T-cell (primary cell): Measurements from ENCODE around the gene SFT2D1. TPM values are rescaled to one million over a fixed set of nuclear protein-coding genes. Genes with fewer than 3 reads are reported as not detected.

Experiments
- ATAC-seq, 4 experiments: fragments of 200-7000 bp in 3 of 4; fragments of 150-1000 bp in 1 of 4; cut with Tn5 transposase; replicated peaks in 1 of 4; 1 replicate in 3 of 4; 2 replicates in 1 of 4; pipeline ENCODE4 v1.10.0; 2021; ENCODE audit warnings: moderate library complexity in 3 of 4, mild to moderate bottlenecking in 2 of 4, moderate number of reproducible peaks in 1 of 4
- CTCF ChIA-PET, 2 donors: fragments of 300-600 bp; sonication (Branson Sonifier 250); formaldehyde crosslinking; loops; one replicate each; lab custom pipeline; 2022; ENCODE audit warnings: antibody characterized with exemption in 2 of 2; lab: Charles Lee
- POLR2A ChIA-PET, 2 donors: fragments of 300-600 bp; sonication (Branson Sonifier 250); formaldehyde crosslinking; loops; one replicate each; lab custom pipeline; 2022; ENCODE audit warnings: antibody characterized with exemption in 2 of 2; lab: Charles Lee
- DNase-seq, 35 experiments: peaks; one replicate each; pipeline versions ENCODE4 v3.0.0 to v3.0.0-alpha.2; 2013 to 2023
- H3K27ac ChIP-seq: one replicate; pipeline ENCODE4 v1.5.1; 2013; ENCODE audit warnings: low read length
- H3K27me3 ChIP-seq, 2 experiments: replicated peaks in 1 of 2; 1 replicate in 1 of 2; 2 replicates in 1 of 2; pipeline versions ENCODE4 v1.6.1 to v1.7.0; 2013; ENCODE audit warnings: low read length in 1 of 2, mixed read lengths in 1 of 2; ENCODE audit not compliant: control insufficient read depth in 2 of 2, insufficient read depth in 2 of 2; ENCODE audit errors: extremely low read depth in 1 of 2
- H3K36me3 ChIP-seq, 2 donors: 1 replicate in 1 of 2; 2 replicates in 1 of 2; pipeline versions ENCODE4 v1.6.1 to v1.7.0; 2013; ENCODE audit warnings: low read length in 1 of 2; ENCODE audit not compliant: control insufficient read depth in 2 of 2, insufficient read depth in 1 of 2; ENCODE audit errors: extremely low read depth in 1 of 2
- H3K4me1 ChIP-seq, 2 experiments: 1 replicate in 1 of 2; 2 replicates in 1 of 2; pipeline versions ENCODE4 v1.6.1 to v1.7.0; 2013; ENCODE audit warnings: low read length in 2 of 2, mixed read lengths in 1 of 2; ENCODE audit not compliant: insufficient read depth in 2 of 2, control insufficient read depth in 1 of 2; ENCODE audit errors: extremely low read depth in 1 of 2
- H3K4me3 ChIP-seq, 2 donors: 1 replicate in 1 of 2; 2 replicates in 1 of 2; pipeline versions ENCODE4 v1.5.1 to v1.7.0; 2013; ENCODE audit warnings: mild to moderate bottlenecking in 2 of 2, low read length in 1 of 2, moderate library complexity in 1 of 2; ENCODE audit not compliant: control insufficient read depth in 1 of 2; ENCODE audit errors: extremely low read depth in 1 of 2
- H3K9me3 ChIP-seq: 2 replicates; pipeline ENCODE4 v1.7.0; 2013
- H3K27ac Mint-ChIP-seq, 2 donors: one replicate each; pipeline ENCODE4 v1.8.0; 2020 to 2021; ENCODE audit warnings: mild to moderate bottlenecking in 2 of 2, mixed read lengths in 2 of 2
- H3K27me3 Mint-ChIP-seq, 2 donors: one replicate each; pipeline ENCODE4 v1.8.0; 2021 to 2022; ENCODE audit warnings: mixed read lengths in 2 of 2
- H3K36me3 Mint-ChIP-seq: one replicate; pipeline ENCODE4 v1.8.0; 2021; ENCODE audit warnings: mixed read lengths
- H3K4me1 Mint-ChIP-seq, 3 donors: one replicate each; pipeline ENCODE4 v1.8.0; 2020 to 2022; ENCODE audit warnings: mixed read lengths in 3 of 3, mild to moderate bottlenecking in 1 of 3
- H3K4me3 Mint-ChIP-seq, 3 donors: one replicate each; pipeline ENCODE4 v1.8.0; 2020 to 2022; ENCODE audit warnings: mild to moderate bottlenecking in 3 of 3, mixed read lengths in 3 of 3, moderate library complexity in 3 of 3
- H3K9me3 Mint-ChIP-seq, 3 donors: one replicate each; pipeline ENCODE4 v1.8.0; 2020 to 2022; ENCODE audit warnings: mixed read lengths in 3 of 3
- WGBS: methylation state at CpG from one replicate; pipeline ENCODE4 v1.1.5; 2013; ENCODE audit warnings: missing lambda C conversion rate; ENCODE audit not compliant: insufficient coverage; 5-methylcytosine and 5-hydroxymethylcytosine counted together
- total RNA-seq, 35 experiments: library from RNA in 6 of 35; stranded (reverse) in 6 of 35; fragments of 120-200 nt in 1 of 35; gene quantifications; one replicate each; pipeline versions ENCODE4 v1.2.1 to v1.2.4 and lab custom pipeline; 2013 to 2026

The SFT2D1 gene
- total RNA-seq, 5 donors from 2014 or later (not counting 1 experiment from before 2014, with no cell fraction given), result 13.8 to 32.0 (median 24.6) TPM

DNA sequence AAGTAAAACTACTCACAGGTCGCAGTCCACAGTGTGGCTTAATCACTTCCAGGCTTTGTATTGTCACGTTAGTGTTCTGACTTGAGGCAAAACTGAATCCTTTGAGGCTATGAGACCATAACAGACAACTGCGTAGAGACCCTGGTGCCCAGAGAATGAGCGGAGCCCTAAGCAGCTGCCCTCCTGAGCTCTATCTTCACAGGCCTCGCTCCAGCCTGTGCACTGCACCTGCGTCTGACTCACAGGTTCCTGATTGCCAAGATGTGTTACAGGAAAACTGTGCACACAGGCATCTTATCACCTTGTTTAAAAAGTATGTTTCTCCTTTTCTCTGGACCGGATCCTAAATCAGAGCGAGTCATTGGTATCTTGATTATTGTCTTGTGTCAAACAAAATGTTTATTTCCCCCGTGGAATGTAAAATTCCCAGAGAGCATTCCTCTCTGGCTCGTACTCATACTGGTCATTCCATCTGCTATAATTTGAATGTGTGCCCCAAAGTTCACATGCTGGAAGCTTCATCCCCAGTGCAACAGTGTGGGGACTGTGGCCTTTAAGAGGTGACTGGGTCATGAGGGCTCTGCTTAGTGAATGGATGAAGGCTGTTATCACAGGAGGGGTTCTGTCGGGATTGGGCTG lies 59.8 kb downstream of the SFT2D1 start:
- H3K27ac ChIP-seq, result no peak overlapping the region
- H3K27me3 Mint-ChIP-seq, result peaks cover 6 to 9% of the 10 kb centered on the region in 2 donors
- DNase-seq (no peak), ATAC-seq (no peak)
- ChIA-PET POLR2A (no interaction called here), CTCF (interaction anchor here (0.5 to 0.6 kb wide), 2 partner anchors 29 to 52 kb away, joined by 4 read pairs; no protein-coding TSS in a partner anchor)
- no peak overlapping the region for H3K4me3 Mint-ChIP-seq
- H3K27ac Mint-ChIP-seq, result no peak overlapping the region
- H3K4me1 Mint-ChIP-seq, result peaks cover 0 to 4% (median 0%) of the 10 kb centered on the region in 3 donors
- H3K9me3 Mint-ChIP-seq, result no peaks in the 10 kb centered on the region
- H3K4me1 ChIP-seq, result no peaks in the 10 kb centered on the region
- H3K9me3 ChIP-seq, result no peaks in the 10 kb centered on the region
- H3K27me3 ChIP-seq, result peaks cover 0 to 25% of the 10 kb centered on the region in 2 experiments
- no peak overlapping the region for H3K4me3 ChIP-seq
- H3K36me3 Mint-ChIP-seq, result no peaks in the 10 kb centered on the region
- no peaks in the 10 kb centered on the region for H3K36me3 ChIP-seq
- 80% methylated on average over 5 of the region's 11 CpGs for WGBS

DNA sequence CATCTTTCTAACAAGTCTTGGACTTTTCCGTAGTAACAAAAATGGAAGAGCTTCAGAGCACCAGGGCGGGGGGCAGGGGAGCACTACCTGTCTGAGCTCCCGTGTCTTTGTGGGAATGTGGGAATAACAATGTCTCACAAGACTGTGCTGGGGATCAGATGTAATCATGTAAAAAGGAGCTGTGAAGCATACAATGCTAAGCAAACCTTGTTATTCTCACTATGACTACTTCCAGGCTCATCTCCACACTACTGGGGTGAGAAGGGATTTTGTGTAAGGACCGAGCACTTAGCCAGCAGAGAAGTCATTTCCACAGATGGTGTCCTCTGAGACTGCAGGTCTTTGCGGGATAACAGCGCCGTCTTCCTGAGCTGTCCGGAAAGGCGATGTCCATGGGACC lies 61.2 kb downstream of the SFT2D1 start:
- Histone ChIP-seq H3K4me1 (no peaks in the 10 kb centered on the region), H3K4me3 (no peak overlapping the region), H3K9me3 (no peaks in the 10 kb centered on the region), H3K27me3 (peaks cover 0 to 20% of the 10 kb centered on the region in 2 experiments), H3K27ac (no peak overlapping the region), H3K36me3 (no peaks in the 10 kb centered on the region)
- H3K27me3 Mint-ChIP-seq, result peaks cover 6 to 9% of the 10 kb centered on the region in 2 donors
- peaks cover 0 to under 1% (median 0%) of the 10 kb centered on the region in 3 donors for H3K4me1 Mint-ChIP-seq
- WGBS, result 96% methylated on average over 6 of the region's 9 CpGs
- H3K27ac Mint-ChIP-seq, result no peak overlapping the region
- no peaks in the 10 kb centered on the region for H3K36me3 Mint-ChIP-seq
- no peak for ATAC-seq
- DNase-seq, result no peak
- CTCF ChIA-PET, result interaction anchor here (0.7 to 2.9 kb wide), 3 partner anchors 11 to 120 kb away, joined by 3 to 12 read pairs (median 6); no protein-coding TSS in a partner anchor
- no peak overlapping the region for H3K4me3 Mint-ChIP-seq
- POLR2A ChIA-PET, result no interaction called here
- H3K9me3 Mint-ChIP-seq, result no peaks in the 10 kb centered on the region

DNA sequence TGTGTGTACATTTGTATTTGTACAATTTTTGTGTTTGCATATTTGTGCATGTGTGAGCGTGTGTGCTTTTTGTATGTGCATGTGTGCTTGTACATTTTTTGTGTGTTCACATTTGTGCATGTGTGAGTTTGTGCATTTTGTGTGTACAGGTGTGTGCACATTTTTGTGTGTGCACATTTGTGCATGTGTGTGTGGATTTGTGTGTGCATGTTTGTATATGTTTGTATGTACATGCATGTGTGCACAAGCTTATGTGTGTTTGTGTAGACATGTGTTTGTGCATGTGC lies 63.0 kb downstream of the SFT2D1 start:
- 100% methylated on average over 1 of the region's 1 CpG for WGBS
- no peak overlapping the region for H3K4me3 ChIP-seq
- H3K27ac Mint-ChIP-seq, result no peak overlapping the region
- ChIA-PET POLR2A (no interaction called here), CTCF (interaction anchor here in 1 of 2 donors (0.6 to 2.9 kb wide), 3 partner anchors 38 to 122 kb away, joined by 3 to 12 read pairs (median 5); no protein-coding TSS in a partner anchor)
- H3K9me3 Mint-ChIP-seq, result no peaks in the 10 kb centered on the region
- H3K36me3 Mint-ChIP-seq, result no peaks in the 10 kb centered on the region
- H3K27me3 Mint-ChIP-seq, result peaks cover 6 to 7% of the 10 kb centered on the region in 2 donors
- peaks cover 0 to 4% of the 10 kb centered on the region in 2 experiments for H3K4me1 ChIP-seq
- H3K4me1 Mint-ChIP-seq, result peaks cover 0 to 8% (median 2%) of the 10 kb centered on the region in 3 donors
- DNase-seq (no peak), ATAC-seq (no peak)
- H3K36me3 ChIP-seq, result no peaks in the 10 kb centered on the region
- H3K9me3 ChIP-seq, result no peaks in the 10 kb centered on the region
- H3K27ac ChIP-seq, result no peak overlapping the region
- H3K4me3 Mint-ChIP-seq, result no peak overlapping the region
- peaks cover 0 to 23% of the 10 kb centered on the region in 2 experiments for H3K27me3 ChIP-seq

DNA sequence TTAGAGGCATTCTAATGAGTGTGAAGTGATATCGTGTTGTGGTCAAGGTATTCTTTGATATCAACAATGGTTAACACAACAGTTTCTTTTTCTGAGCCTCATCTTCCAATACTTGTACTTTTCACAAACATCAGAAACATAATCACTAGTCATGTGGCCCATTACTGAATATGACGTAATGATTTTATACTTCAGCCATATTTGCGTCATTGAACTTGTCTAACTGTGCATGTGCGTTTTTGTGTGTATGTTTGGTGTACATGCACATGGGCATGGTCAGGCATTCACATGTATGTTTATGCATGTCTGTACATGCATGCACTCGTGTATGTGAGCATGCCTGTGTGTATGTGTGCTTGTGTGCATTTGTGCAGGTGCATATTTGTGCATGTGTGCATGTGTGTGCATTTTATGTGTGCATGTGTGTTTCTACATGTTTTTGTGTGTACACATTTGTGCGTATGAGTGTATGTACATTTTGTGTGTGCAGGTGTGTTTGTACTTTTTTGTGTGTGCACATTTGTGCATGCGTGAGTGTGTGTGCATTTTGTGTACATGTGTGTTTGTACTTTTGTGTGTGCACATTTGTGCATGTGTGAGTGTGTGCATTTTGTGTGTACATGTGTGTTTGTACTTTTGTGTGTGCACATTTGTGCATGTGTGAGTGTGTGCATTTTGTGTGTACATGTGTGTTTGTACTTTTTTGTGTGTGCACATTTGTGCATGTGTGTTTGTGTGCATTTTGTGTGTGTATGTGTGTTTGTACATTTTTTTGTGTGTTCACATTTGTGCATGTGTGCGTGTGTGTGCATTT lies 63.6 kb downstream of the SFT2D1 start:
- no peaks in the 10 kb centered on the region for H3K9me3 ChIP-seq
- ATAC-seq, result no peak
- peaks cover 6 to 7% of the 10 kb centered on the region in 2 donors for H3K27me3 Mint-ChIP-seq
- no peaks in the 10 kb centered on the region for H3K9me3 Mint-ChIP-seq
- H3K27me3 ChIP-seq, result peaks cover 0 to 18% of the 10 kb centered on the region in 2 experiments
- no peak overlapping the region for H3K27ac Mint-ChIP-seq
- H3K4me3 ChIP-seq, result no peak overlapping the region
- no peaks in the 10 kb centered on the region for H3K36me3 ChIP-seq
- H3K4me3 Mint-ChIP-seq, result no peak overlapping the region
- ChIA-PET CTCF (interaction anchor here in 1 of 2 donors (2.9 kb wide), 1 partner anchor 122 kb away, joined by 12 read pairs; no protein-coding TSS in a partner anchor), POLR2A (no interaction called here)
- H3K4me1 ChIP-seq, result peaks cover 0 to 4% of the 10 kb centered on the region in 2 experiments
- WGBS, result 77% methylated on average over 6 of the region's 8 CpGs
- no peak for DNase-seq
- H3K36me3 Mint-ChIP-seq, result no peaks in the 10 kb centered on the region
- H3K4me1 Mint-ChIP-seq, result peaks cover 0 to 8% (median 2%) of the 10 kb centered on the region in 3 donors
- H3K27ac ChIP-seq, result no peak overlapping the region

DNA sequence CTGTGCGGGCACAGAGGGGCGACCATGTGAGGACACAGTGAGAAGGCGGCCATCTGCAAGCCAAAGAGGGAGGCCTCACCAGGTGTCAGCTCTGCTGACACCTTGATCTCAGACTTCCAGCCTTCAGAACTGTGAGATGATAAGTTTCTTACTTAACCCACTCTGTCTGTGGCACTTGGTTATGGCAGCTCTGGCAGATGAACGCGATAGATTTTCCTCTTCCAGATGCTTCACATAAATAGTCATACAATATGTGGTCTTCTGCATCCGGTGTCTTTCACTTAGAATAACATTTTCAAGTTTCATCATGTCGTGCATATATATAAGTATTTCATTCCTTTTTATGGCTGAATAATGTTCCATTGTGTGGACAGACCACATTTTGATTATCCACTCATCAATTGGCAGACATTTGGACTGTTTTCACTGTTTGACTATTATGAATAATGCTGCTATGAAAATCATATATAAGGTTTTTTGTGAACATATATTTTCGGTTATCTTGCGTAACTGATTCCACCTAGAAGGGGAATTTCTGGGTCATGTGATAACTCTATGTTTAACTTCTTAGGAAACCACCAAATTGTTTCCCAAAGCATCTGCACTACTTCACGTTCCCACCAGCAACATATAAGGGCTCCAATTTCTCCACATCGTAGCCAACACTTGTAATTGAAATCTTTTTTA lies 64.3 kb downstream of the SFT2D1 start:
- 82% methylated on average over 3 of the region's 11 CpGs for WGBS
- H3K27me3 Mint-ChIP-seq, result peaks cover 6 to 7% of the 10 kb centered on the region in 2 donors
- H3K4me1 ChIP-seq, result peaks cover 0 to 4% of the 10 kb centered on the region in 2 experiments
- H3K4me3 Mint-ChIP-seq, result no peak overlapping the region
- H3K9me3 ChIP-seq, result no peaks in the 10 kb centered on the region
- CTCF ChIA-PET, result interaction anchor here (0.9 to 1.2 kb wide), 2 partner anchors 13 to 103 kb away, joined by 3 to 4 read pairs; no protein-coding TSS in a partner anchor
- peaks cover 0 to 8% (median 2%) of the 10 kb centered on the region in 3 donors for H3K4me1 Mint-ChIP-seq
- DNase-seq, result no peak
- POLR2A ChIA-PET, result no interaction called here
- no peaks in the 10 kb centered on the region for H3K36me3 Mint-ChIP-seq
- H3K9me3 Mint-ChIP-seq, result no peaks in the 10 kb centered on the region
- H3K4me3 ChIP-seq, result no peak overlapping the region
- no peak overlapping the region for H3K27ac Mint-ChIP-seq
- no peak overlapping the region for H3K27ac ChIP-seq
- no peak for ATAC-seq
- peaks cover 0 to 15% of the 10 kb centered on the region in 2 experiments for H3K27me3 ChIP-seq
- H3K36me3 ChIP-seq, result no peaks in the 10 kb centered on the region

DNA sequence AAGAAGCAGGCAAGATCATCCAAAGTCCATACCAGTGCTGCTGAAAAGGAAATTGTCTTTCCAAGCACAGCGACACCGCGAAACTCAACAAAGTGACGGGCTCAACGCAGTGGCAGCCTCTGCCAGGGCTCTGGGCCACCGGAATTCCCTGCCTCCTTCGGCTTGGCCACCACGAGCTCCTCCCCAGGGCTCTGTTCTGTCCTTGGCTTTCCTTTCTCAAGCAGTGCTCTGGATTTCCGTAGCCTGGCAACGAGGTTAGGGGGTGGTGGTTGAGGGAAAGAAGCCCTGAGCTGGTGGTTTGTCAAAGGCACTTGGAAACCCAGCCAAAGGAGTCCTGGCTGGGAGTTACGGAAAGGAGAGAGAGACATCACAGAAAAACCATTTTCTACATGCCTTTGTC lies 65.3 kb downstream of the SFT2D1 start:
- POLR2A ChIA-PET, result no interaction called here
- no peak for ATAC-seq
- Histone ChIP-seq H3K27me3 (peaks cover 0 to 13% of the 10 kb centered on the region in 2 experiments), H3K4me3 (no peak overlapping the region), H3K4me1 (peaks cover 0 to 4% of the 10 kb centered on the region in 2 experiments), H3K9me3 (no peaks in the 10 kb centered on the region), H3K27ac (no peak overlapping the region), H3K36me3 (no peaks in the 10 kb centered on the region)
- no peak overlapping the region for H3K4me3 Mint-ChIP-seq
- no peaks in the 10 kb centered on the region for H3K36me3 Mint-ChIP-seq
- H3K4me1 Mint-ChIP-seq, result peaks cover 0 to 8% (median 2%) of the 10 kb centered on the region in 3 donors
- DNase-seq, result no peak
- no peaks in the 10 kb centered on the region for H3K9me3 Mint-ChIP-seq
- H3K27me3 Mint-ChIP-seq, result peaks cover 0 to 4% of the 10 kb centered on the region in 2 donors
- H3K27ac Mint-ChIP-seq, result no peak overlapping the region
- 91% methylated on average over 9 of the region's 11 CpGs for WGBS
- CTCF ChIA-PET, result interaction anchor here (0.7 to 1.8 kb wide), 6 partner anchors 14 to 1437 kb away, joined by 3 to 6 read pairs (median 4); no protein-coding TSS in a partner anchor
